Mesothelial cell of epicardium (in vitro differentiated cells): ENCODE measurements around the gene TJP2. TPM values are rescaled to one million over a fixed set of nuclear protein-coding genes. Genes with fewer than 3 reads are reported as not detected.
A peak's percentile ranks its signal among the peaks of the same experiment; 100 is the strongest.

Experiments
- DNase-seq, 2 experiments: peaks; one replicate each; pipeline ENCODE4 v3.0.0; 2021; ENCODE audit warnings: low spot score in 2 of 2; ENCODE audit not compliant: unreplicated experiment in 2 of 2
- H3K27ac Mint-ChIP-seq: 2 replicates; pipeline ENCODE4 v1.8.0; 2021; ENCODE audit warnings: mixed read lengths
- H3K27me3 Mint-ChIP-seq: 2 replicates; pipeline ENCODE4 v1.8.0; 2021; ENCODE audit warnings: low read depth, mixed read lengths
- H3K36me3 Mint-ChIP-seq: 2 replicates; pipeline ENCODE4 v1.8.0; 2021; ENCODE audit warnings: mixed read lengths
- H3K4me1 Mint-ChIP-seq: 2 replicates; pipeline ENCODE4 v1.8.0; 2021; ENCODE audit warnings: mixed read lengths
- H3K4me3 Mint-ChIP-seq: 2 replicates; pipeline ENCODE4 v1.8.0; 2021; ENCODE audit warnings: mild to moderate bottlenecking, moderate library complexity, mixed read lengths
- H3K9me3 Mint-ChIP-seq: 2 replicates; pipeline ENCODE4 v1.8.0; 2021; ENCODE audit warnings: mixed read lengths
- total RNA-seq: library from RNA; stranded (reverse); gene quantifications from 3 replicates; pipeline ENCODE4 v1.2.1, GENCODE V29; 2021
- TF ChIP-seq, protein P1 (sequence below): fragments of 200-600 bp; sonication (generic); IDR thresholded peaks from one replicate; pipeline ENCODE4 v1.5.0; 2021; ENCODE audit warnings: antibody characterized with exemption; ENCODE audit not compliant: unreplicated experiment

TJP2 gene
- total RNA-seq, 1 donor from 2014 or later, result 58.0 TPM

DNA sequence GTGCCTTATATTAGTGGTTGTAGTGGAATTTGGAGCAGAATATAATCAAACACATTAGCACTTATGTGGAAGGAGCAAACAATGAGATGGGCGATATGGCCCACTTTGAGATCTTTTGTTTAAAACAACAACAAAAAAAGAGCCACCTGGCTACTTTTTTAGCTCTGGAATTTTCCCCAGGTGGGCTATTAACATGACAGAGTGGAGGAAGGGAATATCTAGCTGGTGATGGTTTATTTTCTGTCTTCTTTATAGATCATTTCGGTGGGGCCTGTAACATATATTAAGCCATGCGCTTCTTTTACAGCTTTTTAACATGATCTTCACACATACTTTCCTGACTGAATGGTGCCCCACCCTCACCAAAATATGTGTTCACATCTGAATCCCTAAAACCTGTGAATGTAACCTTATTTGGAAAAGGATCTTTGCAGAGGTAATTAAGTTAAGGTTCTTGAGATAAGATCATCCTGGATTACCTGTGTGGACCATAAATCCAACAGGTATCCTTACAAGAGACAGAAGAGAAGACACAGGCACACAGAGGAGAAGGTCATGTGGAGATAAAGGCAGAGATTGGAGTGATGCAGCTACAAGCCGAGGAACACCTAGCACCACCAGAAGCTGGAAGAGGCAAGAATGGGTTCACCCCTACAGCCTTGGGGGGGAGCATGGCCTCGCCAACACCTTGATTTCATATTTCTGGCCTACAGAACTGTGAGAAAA, 134.3 kb downstream of the TJP2 start:
- Mint-ChIP-seq H3K27me3 (no peaks in the 10 kb centered on the region), H3K27ac (peak overlapping the region; percentile 92), H3K36me3 (peaks cover under 1% of the 10 kb centered on the region), H3K4me1 (peaks cover 13% of the 10 kb centered on the region), H3K9me3 (peaks cover 21% of the 10 kb centered on the region), H3K4me3 (no peak overlapping the region)
- TF ChIP-seq, protein P1, sequence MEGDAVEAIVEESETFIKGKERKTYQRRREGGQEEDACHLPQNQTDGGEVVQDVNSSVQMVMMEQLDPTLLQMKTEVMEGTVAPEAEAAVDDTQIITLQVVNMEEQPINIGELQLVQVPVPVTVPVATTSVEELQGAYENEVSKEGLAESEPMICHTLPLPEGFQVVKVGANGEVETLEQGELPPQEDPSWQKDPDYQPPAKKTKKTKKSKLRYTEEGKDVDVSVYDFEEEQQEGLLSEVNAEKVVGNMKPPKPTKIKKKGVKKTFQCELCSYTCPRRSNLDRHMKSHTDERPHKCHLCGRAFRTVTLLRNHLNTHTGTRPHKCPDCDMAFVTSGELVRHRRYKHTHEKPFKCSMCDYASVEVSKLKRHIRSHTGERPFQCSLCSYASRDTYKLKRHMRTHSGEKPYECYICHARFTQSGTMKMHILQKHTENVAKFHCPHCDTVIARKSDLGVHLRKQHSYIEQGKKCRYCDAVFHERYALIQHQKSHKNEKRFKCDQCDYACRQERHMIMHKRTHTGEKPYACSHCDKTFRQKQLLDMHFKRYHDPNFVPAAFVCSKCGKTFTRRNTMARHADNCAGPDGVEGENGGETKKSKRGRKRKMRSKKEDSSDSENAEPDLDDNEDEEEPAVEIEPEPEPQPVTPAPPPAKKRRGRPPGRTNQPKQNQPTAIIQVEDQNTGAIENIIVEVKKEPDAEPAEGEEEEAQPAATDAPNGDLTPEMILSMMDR, result no peak
- no peak for DNase-seq

- Mint-ChIP-seq H3K9me3 (peaks cover 29% of the 10 kb centered on the region), H3K36me3 (peaks cover 4% of the 10 kb centered on the region), H3K4me3 (no peak overlapping the region), H3K4me1 (peaks cover 4% of the 10 kb centered on the region), H3K27ac (no peak overlapping the region), H3K27me3 (no peaks in the 10 kb centered on the region)
- no peak for DNase-seq
- TF ChIP-seq, protein P1, result no peak
These were observed 139.1 kb downstream of the TJP2 start for GRCh38 chr9:69313175-69313574.

DNA sequence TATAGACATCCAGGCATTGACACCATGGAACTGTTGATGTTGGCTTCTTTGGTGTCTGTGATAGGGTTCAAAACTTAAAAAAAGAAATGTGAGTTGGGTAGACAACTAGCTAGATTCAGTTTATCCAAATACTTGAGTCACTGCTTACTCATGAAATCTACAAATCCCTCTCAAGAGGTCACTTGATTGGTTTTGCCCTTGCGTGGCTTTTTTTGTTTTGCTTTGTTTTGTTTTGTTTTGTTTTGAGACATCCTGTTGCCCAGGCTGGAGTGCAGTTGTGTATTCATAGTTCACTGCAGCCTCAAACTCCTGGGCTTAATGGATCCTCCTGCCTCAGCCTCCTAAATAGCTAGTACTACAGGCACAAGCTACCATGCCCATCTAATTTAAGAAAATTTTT, 140.5 kb downstream of the TJP2 start:
- peaks cover 23% of the 10 kb centered on the region for H3K9me3 Mint-ChIP-seq

DNA sequence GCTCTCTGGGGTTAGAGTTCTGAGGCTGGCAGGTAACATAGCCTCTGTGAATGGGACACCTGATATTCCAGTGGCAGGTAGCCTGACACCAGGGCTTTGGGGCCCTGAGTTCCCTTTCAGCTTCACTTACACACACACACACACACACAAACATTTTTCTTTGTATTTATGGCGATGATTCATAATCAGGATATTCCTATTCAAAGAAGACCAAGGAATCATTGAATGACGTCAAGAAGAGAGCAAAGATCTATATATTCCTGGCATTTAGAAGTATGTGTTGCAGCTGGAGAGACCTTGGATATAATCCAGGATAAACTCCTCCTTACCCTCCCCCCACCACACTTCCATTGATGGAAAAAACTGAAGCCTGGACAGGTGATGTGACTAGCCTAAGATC, 143.0 kb downstream of the TJP2 start:
- TF ChIP-seq, protein P1, result no peak
- no peak overlapping the region for H3K4me3 Mint-ChIP-seq
- no peak for DNase-seq
- H3K27me3 Mint-ChIP-seq, result peaks cover 12% of the 10 kb centered on the region
- no peak overlapping the region for H3K27ac Mint-ChIP-seq
- H3K9me3 Mint-ChIP-seq, result peaks cover 13% of the 10 kb centered on the region
- peaks cover 4% of the 10 kb centered on the region for H3K36me3 Mint-ChIP-seq
- peaks cover 18% of the 10 kb centered on the region for H3K4me1 Mint-ChIP-seq

More for the DNA sequence above, 140.5 kb downstream of the TJP2 start:
- peaks cover 4% of the 10 kb centered on the region for H3K27me3 Mint-ChIP-seq
- peaks cover 4% of the 10 kb centered on the region for H3K36me3 Mint-ChIP-seq
- H3K4me3 Mint-ChIP-seq, result no peak overlapping the region
- no peak for DNase-seq
- H3K4me1 Mint-ChIP-seq, result peaks cover 7% of the 10 kb centered on the region
- TF ChIP-seq, protein P1, result no peak
- no peak overlapping the region for H3K27ac Mint-ChIP-seq

DNA sequence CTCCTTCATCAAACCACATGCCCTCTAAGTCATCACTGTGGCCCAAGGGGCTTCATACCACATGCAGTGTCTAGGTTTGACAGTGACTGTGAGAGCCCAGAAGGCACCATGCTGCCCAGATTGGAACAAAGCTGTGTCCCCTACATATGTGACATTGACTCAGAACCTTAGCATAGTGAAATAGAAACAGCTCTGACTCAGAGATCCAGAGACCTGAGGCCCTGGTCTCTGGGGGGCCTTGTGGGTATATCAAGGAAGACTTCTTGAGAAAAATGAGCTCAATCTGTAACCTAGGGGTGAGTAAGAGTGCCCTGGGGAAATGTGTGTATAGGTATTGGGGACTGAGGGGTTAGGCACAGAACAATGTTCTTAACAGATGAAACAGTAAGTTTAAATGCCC, 143.8 kb downstream of the TJP2 start:
- peaks cover 8% of the 10 kb centered on the region for H3K9me3 Mint-ChIP-seq
- peaks cover 18% of the 10 kb centered on the region for H3K4me1 Mint-ChIP-seq
- TF ChIP-seq, protein P1, result no peak
- DNase-seq, result no peak
- peaks cover 4% of the 10 kb centered on the region for H3K36me3 Mint-ChIP-seq
- H3K27ac Mint-ChIP-seq, result no peak overlapping the region
- no peak overlapping the region for H3K4me3 Mint-ChIP-seq
- peaks cover 16% of the 10 kb centered on the region for H3K27me3 Mint-ChIP-seq
